ENCODE data around the gene CCDC170.

DNA sequence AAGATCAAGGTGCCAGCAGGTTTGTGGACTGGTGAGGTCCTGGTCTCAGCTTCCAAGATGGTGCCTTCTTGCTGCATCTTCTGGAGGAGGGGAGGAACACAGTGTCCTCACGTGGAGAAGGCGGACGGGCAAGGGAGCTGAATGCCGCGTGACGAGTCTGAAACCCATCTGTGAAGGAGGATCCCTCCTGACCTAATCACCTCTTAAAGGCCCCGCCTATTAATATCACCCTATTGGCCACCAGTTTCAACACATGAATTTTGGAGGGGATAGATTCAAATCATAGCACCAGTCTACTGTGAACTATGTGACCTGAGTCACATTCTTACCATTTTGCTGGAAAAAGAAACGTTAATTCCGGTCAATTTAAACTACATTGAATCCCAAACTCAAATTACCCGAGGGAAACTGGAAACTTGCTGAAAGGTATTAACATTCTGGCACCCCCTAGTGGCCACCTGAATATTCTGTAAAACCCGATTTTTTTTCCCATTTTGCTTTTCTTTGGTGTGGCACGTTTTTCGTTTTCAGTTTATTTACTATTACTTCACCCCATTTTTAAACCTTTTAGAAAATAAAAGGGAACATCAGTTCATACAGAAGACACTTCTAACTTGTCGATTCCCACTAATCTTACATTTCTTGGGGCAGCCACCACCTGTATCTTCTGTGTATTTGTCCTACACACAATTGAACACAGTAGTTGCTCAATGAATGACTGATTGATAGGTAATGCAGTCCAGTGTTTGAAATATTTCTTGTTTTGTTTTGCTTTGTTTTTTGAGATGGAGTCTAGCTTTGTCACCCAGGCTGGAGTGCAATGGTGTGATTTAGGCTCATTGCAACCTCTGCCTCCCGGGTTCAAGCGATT, 17.9 kb upstream of the CCDC170 start:
- TF ChIP-seq CTCF (IDR thresholded peaks at IDR 0.05), result peak; percentile 82
- no peak for TF ChIP-seq POLR2AphosphoS5 (IDR thresholded peaks at IDR 0.05; ENCODE audit: low read depth, low read length)
- no peak for TF ChIP-seq SIN3A (IDR thresholded peaks at IDR 0.05; ENCODE audit: borderline replicate concordance, insufficient read depth, low read depth, low read length)
- TF ChIP-seq, protein P1, sequence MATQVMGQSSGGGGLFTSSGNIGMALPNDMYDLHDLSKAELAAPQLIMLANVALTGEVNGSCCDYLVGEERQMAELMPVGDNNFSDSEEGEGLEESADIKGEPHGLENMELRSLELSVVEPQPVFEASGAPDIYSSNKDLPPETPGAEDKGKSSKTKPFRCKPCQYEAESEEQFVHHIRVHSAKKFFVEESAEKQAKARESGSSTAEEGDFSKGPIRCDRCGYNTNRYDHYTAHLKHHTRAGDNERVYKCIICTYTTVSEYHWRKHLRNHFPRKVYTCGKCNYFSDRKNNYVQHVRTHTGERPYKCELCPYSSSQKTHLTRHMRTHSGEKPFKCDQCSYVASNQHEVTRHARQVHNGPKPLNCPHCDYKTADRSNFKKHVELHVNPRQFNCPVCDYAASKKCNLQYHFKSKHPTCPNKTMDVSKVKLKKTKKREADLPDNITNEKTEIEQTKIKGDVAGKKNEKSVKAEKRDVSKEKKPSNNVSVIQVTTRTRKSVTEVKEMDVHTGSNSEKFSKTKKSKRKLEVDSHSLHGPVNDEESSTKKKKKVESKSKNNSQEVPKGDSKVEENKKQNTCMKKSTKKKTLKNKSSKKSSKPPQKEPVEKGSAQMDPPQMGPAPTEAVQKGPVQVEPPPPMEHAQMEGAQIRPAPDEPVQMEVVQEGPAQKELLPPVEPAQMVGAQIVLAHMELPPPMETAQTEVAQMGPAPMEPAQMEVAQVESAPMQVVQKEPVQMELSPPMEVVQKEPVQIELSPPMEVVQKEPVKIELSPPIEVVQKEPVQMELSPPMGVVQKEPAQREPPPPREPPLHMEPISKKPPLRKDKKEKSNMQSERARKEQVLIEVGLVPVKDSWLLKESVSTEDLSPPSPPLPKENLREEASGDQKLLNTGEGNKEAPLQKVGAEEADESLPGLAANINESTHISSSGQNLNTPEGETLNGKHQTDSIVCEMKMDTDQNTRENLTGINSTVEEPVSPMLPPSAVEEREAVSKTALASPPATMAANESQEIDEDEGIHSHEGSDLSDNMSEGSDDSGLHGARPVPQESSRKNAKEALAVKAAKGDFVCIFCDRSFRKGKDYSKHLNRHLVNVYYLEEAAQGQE (IDR thresholded peaks at IDR 0.05; ENCODE audit: insufficient read depth in 1 of 2, low read depth in 2 of 2, low read length in 1 of 2), result no peak

Data from Panc1 (cell line).